WTC11 (cell line): Measurements from ENCODE around the gene GASK1A.

Experiments used
- ATF1 ChIP-seq: sonication (generic); formaldehyde crosslinking; IDR thresholded peaks from 2 replicates; pipeline ENCODE4 v1.8.1; 2023; ENCODE audit warnings: mild to moderate bottlenecking, moderate library complexity, missing genetic modification reagents
- CREB1 ChIP-seq: sonication (generic); formaldehyde crosslinking; IDR thresholded peaks from 2 replicates; pipeline ENCODE4 v1.8.0; 2023; ENCODE audit warnings: mild to moderate bottlenecking, missing genetic modification reagents
- CTCF ChIP-seq: fragments of 200-600 bp; IDR thresholded peaks from 2 replicates; pipeline ENCODE4 v1.8.0; 2022; ENCODE audit warnings: antibody characterized with exemption
- FOXP1 ChIP-seq: sonication (generic); formaldehyde crosslinking; IDR thresholded peaks from 2 replicates; pipeline ENCODE4 v1.8.0; 2022; ENCODE audit warnings: missing genetic modification reagents, mild to moderate bottlenecking, moderate library complexity, borderline replicate concordance
- IRF1 ChIP-seq: sonication (generic); formaldehyde crosslinking; IDR thresholded peaks from 2 replicates; pipeline ENCODE4 v1.8.0; 2023; ENCODE audit warnings: missing genetic modification reagents
- MAX ChIP-seq: sonication (generic); formaldehyde crosslinking; IDR thresholded peaks from 2 replicates; pipeline ENCODE4 v1.8.0; 2022; ENCODE audit warnings: mild to moderate bottlenecking, missing genetic modification reagents
- NFE2L1 ChIP-seq: sonication (generic); formaldehyde crosslinking; IDR thresholded peaks from 2 replicates; pipeline ENCODE4 v1.8.1; 2023; ENCODE audit warnings: missing genetic modification reagents
- PREB ChIP-seq: sonication (generic); formaldehyde crosslinking; IDR thresholded peaks from 2 replicates; pipeline ENCODE4 v1.8.1; 2022; ENCODE audit warnings: mild to moderate bottlenecking, missing genetic modification reagents, moderate library complexity, borderline replicate concordance
- SMAD3 ChIP-seq: sonication (generic); formaldehyde crosslinking; IDR thresholded peaks from 2 replicates; pipeline ENCODE4 v1.8.0; 2022; ENCODE audit warnings: missing genetic modification reagents, mild to moderate bottlenecking, borderline replicate concordance
- TEAD4 ChIP-seq: sonication (generic); formaldehyde crosslinking; IDR thresholded peaks from 2 replicates; pipeline ENCODE4 v1.8.0; 2022; ENCODE audit warnings: mild to moderate bottlenecking, missing genetic modification reagents
- ZNF138 ChIP-seq: sonication (generic); formaldehyde crosslinking; conservative IDR thresholded peaks from 2 replicates; pipeline ENCODE4 v1.8.1; 2022; ENCODE audit warnings: mild to moderate bottlenecking, moderate library complexity, missing genetic modification reagents
- ZNF232 ChIP-seq: sonication (generic); formaldehyde crosslinking; IDR thresholded peaks from 2 replicates; pipeline ENCODE4 v1.8.0; 2022; ENCODE audit warnings: mild to moderate bottlenecking, missing genetic modification reagents
- ZNF416 ChIP-seq: fragments of 250-450 bp; sonication (Bioruptor Pico); IDR thresholded peaks from 2 replicates; pipeline ENCODE4 v1.9.0; 2021; ENCODE audit warnings: mild to moderate bottlenecking, inconsistent platforms
- TF ChIP-seq, protein P1 (sequence below): sonication (generic); formaldehyde crosslinking; IDR thresholded peaks from 2 replicates; pipeline ENCODE4 v1.8.1; 2022; ENCODE audit warnings: low read depth, mild to moderate bottlenecking, moderate library complexity, missing genetic modification reagents, borderline replicate concordance

- TF ChIP-seq CTCF = no peak
- TF ChIP-seq IRF1 = no peak
- no peak for TF ChIP-seq FOXP1 (CRISPR knock-in tag)
- no peak for TF ChIP-seq ATF1 (CRISPR knock-in tag)
- TF ChIP-seq MAX (CRISPR knock-in tag) = no peak
- TF ChIP-seq, protein P1, sequence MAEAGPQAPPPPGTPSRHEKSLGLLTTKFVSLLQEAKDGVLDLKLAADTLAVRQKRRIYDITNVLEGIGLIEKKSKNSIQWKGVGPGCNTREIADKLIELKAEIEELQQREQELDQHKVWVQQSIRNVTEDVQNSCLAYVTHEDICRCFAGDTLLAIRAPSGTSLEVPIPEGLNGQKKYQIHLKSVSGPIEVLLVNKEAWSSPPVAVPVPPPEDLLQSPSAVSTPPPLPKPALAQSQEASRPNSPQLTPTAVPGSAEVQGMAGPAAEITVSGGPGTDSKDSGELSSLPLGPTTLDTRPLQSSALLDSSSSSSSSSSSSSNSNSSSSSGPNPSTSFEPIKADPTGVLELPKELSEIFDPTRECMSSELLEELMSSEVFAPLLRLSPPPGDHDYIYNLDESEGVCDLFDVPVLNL (CRISPR knock-in tag) = no peak
- no peak for TF ChIP-seq SMAD3 (CRISPR knock-in tag)
- no peak for TF ChIP-seq ZNF232
- no peak for TF ChIP-seq CREB1 (CRISPR knock-in tag)
- TF ChIP-seq ZNF138 (CRISPR knock-in tag) = no peak
- TF ChIP-seq NFE2L1 = no peak
- TF ChIP-seq TEAD4 = no peak
- TF ChIP-seq ZNF416 = no peak
- TF ChIP-seq PREB = no peak
Measured at GRCh38 chr3:43087249-43087776, 108.2 kb downstream of the GASK1A start.
